MM.1S (cell line): Measurements from ENCODE around the gene CREBBP.

Source experiments
- CTCF ChIP-seq: fragments of 300-600 bp; sonication (generic); IDR thresholded peaks from 2 replicates; pipeline ENCODE4 v1.5.1; 2016; ENCODE audit warnings: antibody characterized with exemption, low read length, mixed read lengths
- EZH2 ChIP-seq: fragments of 300-600 bp; sonication (generic); optimal IDR thresholded peaks from 2 replicates; pipeline ENCODE3; 2017; ENCODE audit warnings: low read depth, mild to moderate bottlenecking, antibody characterized with exemption, low read length, mixed read lengths
- EZH2phosphoT487 ChIP-seq: fragments of 300-600 bp; sonication (generic); IDR thresholded peaks from 2 replicates; pipeline ENCODE4 v1.6.1; 2018; ENCODE audit warnings: antibody characterized with exemption, low read length

- TF ChIP-seq CTCF (no peak), EZH2 (no peak), EZH2phosphoT487 (no peak)
These were observed 487 bp downstream of the CREBBP start for GRCh38 chr16:3879887-3880564.
